Uterus (tissue), 4 donors: ENCODE data around the gene RNF175. TPM values are rescaled to one million over a fixed set of nuclear protein-coding genes. Genes with fewer than 3 reads are reported as not detected.

Experiments used
- DNase-seq, 2 donors: peaks; one replicate each; pipeline ENCODE4 v3.0.0-alpha.2; 2019 to 2020
- H3K27ac ChIP-seq, 2 donors: fragments of 200-600 bp; sonication (generic); 1 replicate in 1 of 2; 2 replicates in 1 of 2; pipeline ENCODE4 v1.5.1; 2016 to 2018
- H3K27me3 ChIP-seq, 2 donors: fragments of 200-600 bp; sonication (generic); one replicate each; pipeline ENCODE4 v1.5.1; 2018 to 2019; ENCODE audit warnings: control low read depth in 1 of 2
- H3K36me3 ChIP-seq, 2 donors: fragments of 200-600 bp; sonication (generic); one replicate each; pipeline ENCODE4 v1.5.1; 2019; ENCODE audit warnings: control low read depth in 1 of 2
- H3K4me1 ChIP-seq, 2 donors: fragments of 200-600 bp; sonication (generic); one replicate each; pipeline ENCODE4 v1.5.1; 2018 to 2019; ENCODE audit warnings: control low read depth in 1 of 2
- H3K4me3 ChIP-seq, 2 donors: fragments of 200-600 bp; sonication (generic); 1 replicate in 1 of 2; 2 replicates in 1 of 2; pipeline ENCODE4 v1.5.1; 2018 to 2019; ENCODE audit warnings: mild to moderate bottlenecking in 1 of 2
- H3K9me3 ChIP-seq, 2 donors: fragments of 200-600 bp; sonication (generic); one replicate each; pipeline ENCODE4 v1.5.1; 2019; ENCODE audit warnings: control low read depth in 1 of 2
- CTCF ChIP-seq, 4 experiments: fragments of 200-600 bp in 2 of 4; fragments of 450-650 bp in 2 of 4; sonication (generic) in 2 of 4; IDR thresholded peaks; one replicate each; pipeline ENCODE4 v1.5.1; 2016 to 2019; ENCODE audit warnings: antibody characterized with exemption in 4 of 4, mild to moderate bottlenecking in 2 of 4, moderate library complexity in 1 of 4
- POLR2A ChIP-seq, 2 donors: fragments of 450-650 bp; IDR thresholded peaks; one replicate each; pipeline ENCODE4 v1.6.1; 2016; ENCODE audit warnings: antibody characterized with exemption in 2 of 2, mild to moderate bottlenecking in 1 of 2, moderate library complexity in 1 of 2
- intact Hi-C: fragments of 100-400 bp; cut with DNase I; formaldehyde crosslinking; loops from one replicate; pipeline ENCODE4 v1.15.1; 2023; ENCODE audit warnings: low total_unique reads
- total RNA-seq, 4 donors: library from RNA; depleted of rRNA in 3 of 4; stranded (reverse); fragments of >200 nt in 3 of 4; gene quantifications; one replicate each; pipeline versions ENCODE4 v1.1.0 to v1.2.4, GENCODE V29; 2014 to 2023
- donor health status: DM: yes; HTN: yes; CAD: no.

RNF175 gene
- total RNA-seq, 4 donors from 2014 or later = 3.9 TPM; not detected in 3

DNA sequence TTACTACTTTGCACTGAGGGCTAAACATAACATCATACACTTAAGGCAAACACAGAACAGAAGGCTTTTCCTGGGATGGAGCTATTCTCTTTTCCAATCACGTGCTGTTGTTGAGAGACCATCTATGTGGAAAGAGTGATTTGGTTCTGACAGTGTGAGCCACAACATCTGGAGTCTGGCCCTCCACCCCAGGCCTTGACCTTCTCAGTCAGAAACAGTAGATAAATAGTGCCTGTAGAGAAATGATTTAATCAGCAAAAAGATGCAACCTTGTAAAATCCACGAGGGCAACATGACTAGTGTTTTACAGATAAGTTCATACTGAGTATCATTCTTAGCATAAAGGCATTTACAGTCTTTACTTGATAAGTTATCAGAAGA is 39.9 kb upstream of the RNF175 start:
- Histone ChIP-seq H3K4me3 (no peak overlapping the region), H3K27ac (no peak overlapping the region), H3K9me3 (no peaks in the 10 kb centered on the region), H3K36me3 (no peaks in the 10 kb centered on the region), H3K4me1 (no peaks in the 10 kb centered on the region), H3K27me3 (no peaks in the 10 kb centered on the region)
- intact Hi-C loops = no loop called here
- no peak for TF ChIP-seq CTCF (IDR thresholded peaks at IDR 0.05)
- no peak for TF ChIP-seq POLR2A (IDR thresholded peaks at IDR 0.05)
- no peak for DNase-seq

GRCh38 chr4:153798901-153799693 is 39.3 kb upstream of the RNF175 start:
- intact Hi-C loops = no loop called here
- Histone ChIP-seq H3K9me3 (no peaks in the 10 kb centered on the region), H3K36me3 (no peaks in the 10 kb centered on the region), H3K27ac (no peak overlapping the region), H3K4me1 (no peaks in the 10 kb centered on the region), H3K4me3 (no peak overlapping the region), H3K27me3 (no peaks in the 10 kb centered on the region)
- no peak for TF ChIP-seq POLR2A (IDR thresholded peaks at IDR 0.05)
- no peak for TF ChIP-seq CTCF (IDR thresholded peaks at IDR 0.05)
- DNase-seq = no peak

GRCh38 chr4:153798420-153798819 is 38.6 kb upstream of the RNF175 start:
- intact Hi-C loops = no loop called here

GRCh38 chr4:153794006-153794405 is 34.2 kb upstream of the RNF175 start:
- Histone ChIP-seq H3K27me3 (peaks cover 10 to 33% of the 10 kb centered on the region in 2 donors), H3K9me3 (no peaks in the 10 kb centered on the region), H3K4me1 (peaks cover 0 to 3% of the 10 kb centered on the region in 2 donors), H3K36me3 (no peaks in the 10 kb centered on the region), H3K4me3 (no peak overlapping the region), H3K27ac (no peak overlapping the region)
- intact Hi-C loops = no loop called here
- no peak for DNase-seq
- TF ChIP-seq CTCF (IDR thresholded peaks at IDR 0.05) = no peak

More at GRCh38 chr4:153798420-153798819, 38.6 kb upstream of the RNF175 start:
- no peak for DNase-seq
- no peaks in the 10 kb centered on the region for H3K4me1 ChIP-seq
- H3K36me3 ChIP-seq = no peaks in the 10 kb centered on the region
- H3K9me3 ChIP-seq = no peaks in the 10 kb centered on the region
- no peak overlapping the region for H3K4me3 ChIP-seq
- H3K27ac ChIP-seq = no peak overlapping the region
- no peaks in the 10 kb centered on the region for H3K27me3 ChIP-seq
- TF ChIP-seq POLR2A (IDR thresholded peaks at IDR 0.05) (no peak), CTCF (IDR thresholded peaks at IDR 0.05) (no peak)

- DNase-seq = no peak
- no peak overlapping the region for H3K27ac ChIP-seq
- H3K4me3 ChIP-seq = no peak overlapping the region
- H3K36me3 ChIP-seq = no peaks in the 10 kb centered on the region
- peaks cover 10 to 34% of the 10 kb centered on the region in 2 donors for H3K27me3 ChIP-seq
- no peak for TF ChIP-seq POLR2A (IDR thresholded peaks at IDR 0.05)
- no peak for TF ChIP-seq CTCF (IDR thresholded peaks at IDR 0.05)
- H3K9me3 ChIP-seq = no peaks in the 10 kb centered on the region
- intact Hi-C loops = no loop called here
- H3K4me1 ChIP-seq = peaks cover 0 to 6% of the 10 kb centered on the region in 2 donors
Measured at GRCh38 chr4:153792618-153793247, 32.9 kb upstream of the RNF175 start.
